GM18508 (cell line): ENCODE data around the gene HRC.
"Not testable (repeated sequence)": the region's sequence is repeated elsewhere in the genome, so short reads cannot be mapped to it uniquely, and the experiment has no call there.

Experiments used
- ATAC-seq: cut with Tn5 transposase; IDR thresholded peaks from one replicate; pipeline ENCODE4 v1.9.1; 2021; ENCODE audit warnings: moderate number of reproducible peaks; ENCODE audit not compliant: insufficient read depth, unreplicated experiment

The HRC gene

GRCh38 chr19:49160450-49161189 lies 5.4 kb upstream of the HRC start:
- no peak for ATAC-seq

GRCh38 chr19:49157445-49158224 lies 2.4 kb upstream of the HRC start, which contains the start of gene TRPM4:
Gene TRPM4 (plus strand): TSS chr19:49157792. CDS start chr19:49157867, 75 bp downstream.
- no peak for ATAC-seq

GRCh38 chr19:49155820-49156346 lies 687 bp upstream of the HRC start:
- ATAC-seq = no peak

- ATAC-seq = no peak
Measured at GRCh38 chr19:49154279-49154678, 917 bp downstream of the HRC start.

GRCh38 chr19:49153167-49153809 lies 1.9 kb downstream of the HRC start:
- ATAC-seq = no peak

GRCh38 chr19:49152119-49152550 lies 3.1 kb downstream of the HRC start:
- ATAC-seq = no peak

- ATAC-seq = no peak
Measured at GRCh38 chr19:49151267-49152118, 3.7 kb downstream of the HRC start.

GRCh38 chr19:49150944-49151243 lies 4.3 kb downstream of the HRC start:
- no peak for ATAC-seq

GRCh38 chr19:49150106-49150943 lies 4.9 kb downstream of the HRC start:
- no peak for ATAC-seq

GRCh38 chr19:49149652-49150105 lies 5.5 kb downstream of the HRC start:
- no peak for ATAC-seq

GRCh38 chr19:49148784-49149651 lies 6.2 kb downstream of the HRC start:
- ATAC-seq = no peak

GRCh38 chr19:49148044-49148682 lies 7.0 kb downstream of the HRC start:
- ATAC-seq = no peak

- not testable (repeated sequence) for ATAC-seq
Measured at GRCh38 chr19:49146408-49146770, 8.8 kb downstream of the HRC start.

GRCh38 chr19:49145573-49146407 lies 9.4 kb downstream of the HRC start:
- ATAC-seq = no peak

GRCh38 chr19:49142866-49143335 lies 12.3 kb downstream of the HRC start:
- ATAC-seq = no peak

GRCh38 chr19:49141352-49141751 lies 13.8 kb downstream of the HRC start:
- ATAC-seq = no peak

GRCh38 chr19:49140951-49141350 lies 14.2 kb downstream of the HRC start:
- no peak for ATAC-seq
